Body of pancreas (tissue), 4 donors: ENCODE results near the gene NCCRP1. TPM values are rescaled to one million over a fixed set of nuclear protein-coding genes. Genes with fewer than 3 reads are reported as not detected.

ENCODE experiments used
- ATAC-seq: fragments of 150-250 bp; one replicate; pipeline ENCODE4 v1.9.1; 2016
- DNase-seq, 4 donors: peaks; one replicate each; pipeline ENCODE4 v3.0.0-alpha.2; 2019
- H3K27ac ChIP-seq, 4 donors: fragments of 200-600 bp; sonication (generic); 1 replicate in 3 of 4; 2 replicates in 1 of 4; pipeline versions ENCODE4 v1.5.1 to v1.6.1; 2016 to 2019; ENCODE audit warnings: mild to moderate bottlenecking in 1 of 4, mixed read lengths in 1 of 4, moderate library complexity in 1 of 4
- H3K27me3 ChIP-seq, 2 donors: fragments of 200-600 bp; sonication (generic); one replicate each; pipeline ENCODE4 v1.6.0; 2016; ENCODE audit warnings: mild to moderate bottlenecking in 1 of 2
- H3K36me3 ChIP-seq, 2 donors: fragments of 200-600 bp; sonication (generic); replicated peaks in 1 of 2; 2 replicates each; pipeline ENCODE4 v1.5.1; 2016; ENCODE audit warnings: low read depth in 2 of 2; ENCODE audit not compliant: insufficient read depth in 1 of 2
- H3K4me1 ChIP-seq: fragments of 200-600 bp; sonication (generic); one replicate; pipeline ENCODE4 v1.6.0; 2016
- H3K4me3 ChIP-seq, 2 donors: fragments of 200-600 bp; sonication (generic); 1 replicate in 1 of 2; 2 replicates in 1 of 2; pipeline ENCODE4 v1.5.1; 2016 to 2019
- H3K9me3 ChIP-seq, 3 donors: fragments of 200-600 bp; sonication (generic); 1 replicate in 2 of 3; 2 replicates in 1 of 3; pipeline ENCODE4 v1.5.1; 2016
- CTCF ChIP-seq, 7 experiments: fragments of 450-650 bp in 4 of 7; fragments of 200-600 bp in 3 of 7; sonication (generic) in 3 of 7; IDR thresholded peaks; one replicate each; pipeline ENCODE4 v1.5.1; 2016 to 2019; ENCODE audit warnings: antibody characterized with exemption in 7 of 7
- POLR2A ChIP-seq, 3 donors: fragments of 450-650 bp; IDR thresholded peaks; one replicate each; pipeline ENCODE4 v1.6.1; 2016; ENCODE audit warnings: antibody characterized with exemption in 3 of 3, mild to moderate bottlenecking in 2 of 3
- WGBS, 2 donors: methylation state at CpG; one replicate each; pipeline ENCODE4 v1.1.5; 2017; 5-methylcytosine and 5-hydroxymethylcytosine counted together
- intact Hi-C: fragments of 100-400 bp; cut with DNase I; formaldehyde crosslinking; loops from one replicate; pipeline ENCODE4 v1.15.1; 2023
- total RNA-seq, 2 donors: library from RNA; depleted of rRNA; stranded (reverse); fragments of >200 nt; gene quantifications; one replicate each; pipeline ENCODE4 v1.1.0, GENCODE V29; 2016

NCCRP1 gene
- total RNA-seq, 2 donors from 2014 or later = 0.66 to 7.8 TPM

DNA sequence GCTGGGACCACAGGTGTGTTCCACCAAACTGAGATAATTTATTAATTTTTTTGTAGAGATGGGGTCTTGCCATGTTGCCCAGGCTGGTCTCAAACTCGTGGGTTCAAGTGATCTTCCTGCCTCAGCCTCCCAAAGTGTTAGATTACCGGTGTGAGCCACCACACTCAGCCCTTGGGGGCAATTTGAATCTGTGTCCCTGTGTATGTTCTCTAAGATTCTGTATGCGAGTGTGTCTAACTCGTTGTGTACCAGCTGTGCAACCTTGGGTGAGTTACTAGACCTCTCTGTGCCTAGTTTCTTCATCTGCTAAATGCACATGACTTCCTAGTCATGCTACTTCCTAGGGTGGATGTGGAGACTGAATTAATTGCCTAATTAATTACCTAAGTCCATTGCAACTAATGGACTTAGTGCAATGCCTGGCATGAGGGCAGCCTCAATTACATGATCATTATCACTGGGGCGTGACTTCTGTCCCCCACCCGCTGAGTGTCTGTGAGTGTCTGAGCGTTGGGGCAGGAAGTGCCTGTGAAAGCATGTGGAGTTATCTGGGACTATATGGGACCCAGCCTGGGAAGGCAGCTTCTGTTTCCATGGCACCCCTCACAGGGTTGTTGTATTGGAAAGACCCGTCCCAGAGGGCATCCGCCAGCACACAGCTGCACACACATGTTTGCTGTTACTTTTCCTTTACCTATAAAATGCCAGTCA, 1.8 kb upstream of the NCCRP1 start:
- Histone ChIP-seq H3K4me1 (peaks cover 67% of the 10 kb centered on the region), H3K9me3 (no peaks in the 10 kb centered on the region), H3K27ac (peak overlapping the region; percentile 56 to 81 (median 68)), H3K4me3 (no peak overlapping the region), H3K36me3 (no peaks in the 10 kb centered on the region), H3K27me3 (no peaks in the 10 kb centered on the region)
- intact Hi-C loops = no loop called here
- no peak for ATAC-seq
- peak; percentile 38 to 70 (median 66) for DNase-seq
- no peak for TF ChIP-seq CTCF (IDR thresholded peaks at IDR 0.05)
- WGBS, 2 donors = 32 to 33% methylated on average over 8 to 9 of the region's 9 CpGs

DNA sequence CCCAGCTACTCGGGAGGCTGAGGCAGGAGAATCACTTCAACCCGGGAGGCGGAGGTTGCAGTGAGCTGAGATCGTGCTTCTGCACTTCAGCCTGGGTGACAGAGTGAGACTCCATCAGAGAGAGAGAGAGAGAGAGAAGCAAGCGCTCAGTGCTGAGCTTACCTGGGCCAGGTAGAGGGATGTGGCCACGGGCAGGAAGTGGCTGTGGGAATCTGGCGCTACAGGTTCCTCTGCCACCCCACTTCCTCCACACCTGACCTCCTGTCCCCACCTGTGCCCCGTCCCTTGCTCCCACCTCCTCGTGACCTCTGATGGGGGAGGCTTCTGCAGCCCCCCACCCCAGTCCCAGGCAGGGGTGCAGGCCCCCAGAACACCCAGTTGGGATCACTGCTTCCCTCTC, 1.0 kb upstream of the NCCRP1 start:
- Histone ChIP-seq H3K27ac (peak overlapping the region; percentile 33 to 81 (median 60)), H3K4me1 (peaks cover 75% of the 10 kb centered on the region), H3K27me3 (no peaks in the 10 kb centered on the region), H3K4me3 (no peak overlapping the region), H3K9me3 (no peaks in the 10 kb centered on the region), H3K36me3 (no peaks in the 10 kb centered on the region)
- ATAC-seq (no peak), DNase-seq (peak; percentile 41 to 63 (median 52))
- no peak for TF ChIP-seq POLR2A (IDR thresholded peaks at IDR 0.05)
- no peak for TF ChIP-seq CTCF (IDR thresholded peaks at IDR 0.05)
- WGBS, 2 donors = 21 to 23% methylated on average over 8 to 9 of the region's 9 CpGs
- intact Hi-C loops = no loop called here

DNA sequence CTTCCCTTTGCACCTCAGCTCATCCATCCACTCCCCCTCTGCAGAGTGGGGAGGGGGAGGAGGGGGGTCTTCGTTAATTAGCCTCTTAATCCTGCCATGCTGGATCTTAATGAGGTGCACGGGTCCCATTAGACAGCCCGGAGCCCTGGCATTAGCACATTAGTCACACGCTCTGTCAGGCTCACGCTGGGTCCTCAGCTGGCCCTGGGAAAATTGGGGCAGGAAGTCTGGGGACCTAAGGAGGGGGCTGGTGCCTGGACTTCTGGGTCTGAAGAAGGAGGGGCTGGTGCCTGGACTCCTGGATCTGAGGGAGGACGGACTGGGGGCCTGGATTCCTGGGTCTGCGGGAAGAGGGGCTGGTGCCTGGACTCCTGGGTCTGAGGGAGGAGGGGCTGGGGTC, 444 bp upstream of the NCCRP1 start:
- no peak for DNase-seq
- no peaks in the 10 kb centered on the region for H3K36me3 ChIP-seq
- H3K4me3 ChIP-seq = no peak overlapping the region
- no peak for TF ChIP-seq CTCF (IDR thresholded peaks at IDR 0.05)
- TF ChIP-seq POLR2A (IDR thresholded peaks at IDR 0.05) = no peak
- intact Hi-C loops = no loop called here
- H3K9me3 ChIP-seq = no peaks in the 10 kb centered on the region
- H3K27me3 ChIP-seq = no peaks in the 10 kb centered on the region
- H3K4me1 ChIP-seq = peaks cover 76% of the 10 kb centered on the region
- H3K27ac ChIP-seq = peak overlapping the region in 3 of 4 donors; percentile 33 to 81 (median 56)
- WGBS, 2 donors = 6 to 10% methylated on average over 3 to 7 of the region's 7 CpGs
- no peak for ATAC-seq

DNA sequence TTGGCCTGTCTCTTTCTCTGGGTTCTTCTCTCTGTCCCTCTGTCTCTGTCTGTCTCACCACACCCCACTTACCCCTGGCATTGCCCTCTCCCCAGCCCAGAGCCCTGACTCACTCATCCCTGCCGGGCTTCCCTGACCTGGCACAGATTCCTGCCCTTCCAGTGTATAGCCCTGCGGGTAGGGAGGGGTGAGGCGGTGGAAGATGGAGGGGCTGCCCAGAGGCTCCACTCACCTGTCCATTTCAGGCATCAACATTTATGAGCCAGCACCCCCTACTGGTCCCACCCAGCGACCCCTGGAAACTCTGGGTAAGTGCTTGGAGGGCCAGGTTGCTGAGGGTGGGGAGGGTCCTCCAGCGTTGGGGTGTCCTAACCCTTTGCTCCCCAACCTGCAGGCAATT, 1.0 kb downstream of the NCCRP1 start:
- H3K4me3 ChIP-seq = no peak overlapping the region
- no peak for TF ChIP-seq POLR2A (IDR thresholded peaks at IDR 0.05)
- TF ChIP-seq CTCF (IDR thresholded peaks at IDR 0.05) = peak in 1 of 7 experiments; percentile 6
- peaks cover 76% of the 10 kb centered on the region for H3K4me1 ChIP-seq
- ATAC-seq (no peak), DNase-seq (peak; percentile 34 to 73 (median 49))
- intact Hi-C loops = no loop called here
- WGBS, 2 donors = 23 to 30% methylated on average over 5 of the region's 5 CpGs
- no peaks in the 10 kb centered on the region for H3K36me3 ChIP-seq
- peak overlapping the region; percentile 75 to 91 (median 82) for H3K27ac ChIP-seq
- H3K9me3 ChIP-seq = no peaks in the 10 kb centered on the region
- no peaks in the 10 kb centered on the region for H3K27me3 ChIP-seq

DNA sequence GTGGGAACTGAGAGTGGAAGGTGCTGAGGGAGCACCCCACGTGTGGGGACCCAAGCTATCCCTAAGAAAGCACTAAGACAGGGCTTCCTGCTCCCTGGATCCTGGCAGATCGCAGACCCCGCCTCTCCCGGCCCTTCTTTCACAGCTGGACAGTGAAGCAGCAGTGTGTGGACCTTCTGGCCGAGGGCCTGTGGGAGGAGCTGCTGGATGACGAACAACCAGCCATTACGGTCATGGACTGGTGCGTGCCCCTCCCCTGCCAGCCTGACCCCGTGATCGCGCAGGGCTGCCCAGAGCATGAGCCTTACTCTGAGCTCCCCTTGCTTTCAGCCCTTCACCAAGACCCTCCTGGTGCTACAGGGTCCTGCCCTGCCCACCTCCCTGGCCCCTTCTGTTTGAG, 2.3 kb downstream of the NCCRP1 start:
- 33 to 42% methylated on average over 6 to 11 of the region's 11 CpGs for WGBS, 2 donors
- Histone ChIP-seq H3K27me3 (no peaks in the 10 kb centered on the region), H3K9me3 (no peaks in the 10 kb centered on the region), H3K27ac (peak overlapping the region; percentile 75 to 91 (median 82)), H3K4me1 (peaks cover 68% of the 10 kb centered on the region), H3K36me3 (no peaks in the 10 kb centered on the region), H3K4me3 (no peak overlapping the region)
- DNase-seq (peak; percentile 91 to 96 (median 96)), ATAC-seq (peak; percentile 77)
- TF ChIP-seq POLR2A (IDR thresholded peaks at IDR 0.05) (peak; percentile 38 to 60 (median 54)), CTCF (IDR thresholded peaks at IDR 0.05) (no peak)
- intact Hi-C loops = no loop called here
